ENCODE results near the gene IL12B.

The IL12B gene

DNA sequence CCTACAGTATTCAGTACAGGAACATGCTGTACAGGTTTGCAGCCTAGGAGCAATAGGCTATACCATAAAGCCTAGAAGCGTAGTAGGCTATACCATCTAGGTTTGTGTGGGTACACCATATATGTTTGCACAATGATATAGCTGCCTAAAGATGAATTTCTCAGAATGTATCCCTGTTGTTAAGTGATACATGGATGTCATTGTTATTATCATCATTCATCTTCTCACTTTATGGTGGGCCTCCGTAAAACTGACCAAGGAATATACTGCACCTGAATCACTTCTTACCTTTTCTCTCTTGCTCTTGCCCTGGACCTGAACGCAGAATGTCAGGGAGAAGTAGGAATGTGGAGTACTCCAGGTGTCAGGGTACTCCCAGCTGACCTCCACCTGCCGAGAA lies 11.8 kb downstream of the IL12B start:
- H3K36me3 ChIP-seq (replicated peaks), result no peaks in the 10 kb centered on the region
- no peak overlapping the region for H3K27ac ChIP-seq
- TF ChIP-seq, protein P1, sequence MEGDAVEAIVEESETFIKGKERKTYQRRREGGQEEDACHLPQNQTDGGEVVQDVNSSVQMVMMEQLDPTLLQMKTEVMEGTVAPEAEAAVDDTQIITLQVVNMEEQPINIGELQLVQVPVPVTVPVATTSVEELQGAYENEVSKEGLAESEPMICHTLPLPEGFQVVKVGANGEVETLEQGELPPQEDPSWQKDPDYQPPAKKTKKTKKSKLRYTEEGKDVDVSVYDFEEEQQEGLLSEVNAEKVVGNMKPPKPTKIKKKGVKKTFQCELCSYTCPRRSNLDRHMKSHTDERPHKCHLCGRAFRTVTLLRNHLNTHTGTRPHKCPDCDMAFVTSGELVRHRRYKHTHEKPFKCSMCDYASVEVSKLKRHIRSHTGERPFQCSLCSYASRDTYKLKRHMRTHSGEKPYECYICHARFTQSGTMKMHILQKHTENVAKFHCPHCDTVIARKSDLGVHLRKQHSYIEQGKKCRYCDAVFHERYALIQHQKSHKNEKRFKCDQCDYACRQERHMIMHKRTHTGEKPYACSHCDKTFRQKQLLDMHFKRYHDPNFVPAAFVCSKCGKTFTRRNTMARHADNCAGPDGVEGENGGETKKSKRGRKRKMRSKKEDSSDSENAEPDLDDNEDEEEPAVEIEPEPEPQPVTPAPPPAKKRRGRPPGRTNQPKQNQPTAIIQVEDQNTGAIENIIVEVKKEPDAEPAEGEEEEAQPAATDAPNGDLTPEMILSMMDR (IDR thresholded peaks at IDR 0.05; ENCODE audit: low read depth, low read length, missing control alignments), result no peak
- no peak for DNase-seq
- in situ Hi-C loops (cut with HindIII; ENCODE audit: low pct_ligation_motif_present, low sequenced_read_pairs), result no loop called here
- H3K4me3 ChIP-seq (ENCODE audit: low read depth, low read length), result no peak overlapping the region
- H3K27me3 ChIP-seq (replicated peaks), result no peaks in the 10 kb centered on the region

DNA sequence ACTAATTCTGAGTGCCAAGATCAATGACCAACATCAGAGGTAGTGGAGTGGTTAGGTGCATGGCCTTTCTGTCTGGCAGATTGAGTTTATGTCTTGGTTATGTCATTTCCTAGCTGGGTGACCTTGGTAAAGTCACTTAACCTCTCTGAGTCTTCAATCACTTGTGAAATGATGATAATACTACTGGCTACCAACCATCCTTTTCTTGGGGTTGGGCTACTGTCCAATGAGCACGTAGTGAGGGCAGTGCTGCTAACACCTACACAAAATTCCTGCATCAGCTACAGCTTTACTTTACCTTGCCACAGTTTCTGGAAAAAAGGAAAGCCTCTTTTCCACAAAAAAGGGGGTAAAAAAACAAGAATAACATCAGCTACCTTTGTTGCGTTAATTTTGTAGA lies 12.4 kb downstream of the IL12B start:
- no peaks in the 10 kb centered on the region for H3K27me3 ChIP-seq (replicated peaks)
- no peaks in the 10 kb centered on the region for H3K36me3 ChIP-seq (replicated peaks)
- no peak overlapping the region for H3K27ac ChIP-seq
- H3K4me3 ChIP-seq (ENCODE audit: low read depth, low read length), result no peak overlapping the region
- in situ Hi-C loops (cut with HindIII; ENCODE audit: low pct_ligation_motif_present, low sequenced_read_pairs), result no loop called here
- TF ChIP-seq, protein P1 (IDR thresholded peaks at IDR 0.05; ENCODE audit: low read depth, low read length, missing control alignments), result no peak
- no peak for DNase-seq

DNA sequence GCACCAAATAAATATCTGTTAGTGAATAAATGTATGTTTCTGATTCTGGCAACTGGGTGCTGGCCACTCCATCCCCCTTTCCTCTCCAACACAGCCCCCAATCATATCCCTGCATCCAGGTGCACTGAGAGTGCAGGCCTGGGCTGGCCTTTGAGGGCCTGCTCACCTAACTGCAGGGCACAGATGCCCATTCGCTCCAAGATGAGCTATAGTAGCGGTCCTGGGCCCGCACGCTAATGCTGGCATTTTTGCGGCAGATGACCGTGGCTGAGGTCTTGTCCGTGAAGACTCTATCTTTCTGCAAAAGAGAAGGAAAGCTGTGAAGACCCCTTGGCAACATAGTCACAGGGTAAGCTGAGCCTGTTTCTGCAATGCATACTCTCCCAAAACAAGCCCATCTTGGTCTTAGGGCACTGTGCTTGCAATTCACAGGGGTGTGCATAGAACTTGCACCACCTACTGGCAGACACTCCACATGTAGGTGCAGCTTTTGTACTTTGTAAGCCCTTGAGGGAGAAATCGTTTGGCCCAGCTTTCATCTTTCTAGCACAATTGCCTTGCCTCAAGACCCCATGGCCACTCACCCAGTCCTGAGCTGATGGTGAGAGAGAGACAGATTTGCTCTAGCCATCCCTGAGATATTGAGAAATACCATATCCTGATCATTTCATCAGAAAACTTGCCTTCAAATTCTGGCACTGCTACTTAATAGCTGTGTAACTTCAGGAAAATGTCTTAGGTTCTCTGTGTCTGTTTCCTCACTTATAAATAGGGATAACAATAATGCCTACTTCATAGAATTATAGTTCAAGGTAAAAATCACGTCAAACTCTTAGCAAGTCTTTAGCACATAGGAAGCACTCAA lies 13.5 kb downstream of the IL12B start:
- no peaks in the 10 kb centered on the region for H3K36me3 ChIP-seq (replicated peaks)
- peak; percentile 55 for DNase-seq
- H3K4me3 ChIP-seq (ENCODE audit: low read depth, low read length), result no peak overlapping the region
- no peak overlapping the region for H3K27ac ChIP-seq
- no peaks in the 10 kb centered on the region for H3K27me3 ChIP-seq (replicated peaks)
- TF ChIP-seq, protein P1 (IDR thresholded peaks at IDR 0.05; ENCODE audit: low read depth, low read length, missing control alignments), result peak; percentile 91
- in situ Hi-C loops (cut with HindIII; ENCODE audit: low pct_ligation_motif_present, low sequenced_read_pairs), result no loop called here

DNA sequence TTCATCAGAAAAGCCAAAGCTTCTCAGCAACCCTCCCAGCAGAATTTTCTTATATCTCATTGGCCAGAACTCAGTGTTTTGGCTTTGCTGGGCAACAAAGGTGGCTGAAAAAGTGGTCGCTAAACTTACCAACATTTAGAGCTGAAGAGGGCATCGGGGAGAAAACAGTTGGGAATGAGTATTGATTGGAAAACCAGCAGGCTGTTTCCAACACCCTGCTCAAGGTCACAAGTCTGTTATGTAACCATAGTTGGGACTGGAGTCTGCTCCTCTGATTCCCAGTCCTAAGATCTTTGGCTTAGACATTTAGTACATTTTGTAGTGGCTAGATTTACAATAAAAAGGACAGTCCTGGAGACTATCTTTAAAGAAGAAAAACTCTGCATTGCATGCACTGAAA lies 17.1 kb downstream of the IL12B start:
- Histone ChIP-seq H3K27ac (no peak overlapping the region), H3K4me3 (ENCODE audit: low read depth, low read length) (no peak overlapping the region), H3K36me3 (replicated peaks) (no peaks in the 10 kb centered on the region), H3K27me3 (replicated peaks) (no peaks in the 10 kb centered on the region)
- no peak for DNase-seq
- in situ Hi-C loops (cut with HindIII; ENCODE audit: low pct_ligation_motif_present, low sequenced_read_pairs), result no loop called here
- TF ChIP-seq, protein P1 (IDR thresholded peaks at IDR 0.05; ENCODE audit: low read depth, low read length, missing control alignments), result no peak

DNA sequence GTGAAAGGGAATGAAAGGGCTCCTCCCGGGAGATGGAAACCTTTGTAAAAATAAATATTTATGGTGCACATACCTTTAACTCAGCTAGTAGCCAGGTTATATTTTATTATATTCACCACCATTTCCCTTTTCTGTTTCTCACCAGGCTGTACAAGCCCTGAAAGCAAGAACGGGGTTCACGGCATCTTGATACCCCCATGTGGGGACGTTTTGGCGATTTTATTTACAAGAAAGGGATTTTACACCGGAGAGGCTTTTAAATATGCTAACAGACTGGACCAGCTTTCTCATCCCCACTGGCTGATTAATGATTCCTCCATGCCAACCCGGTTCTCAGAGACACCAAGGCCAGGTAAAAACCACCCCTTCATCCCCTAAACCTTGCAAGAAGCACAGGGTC lies 19.2 kb downstream of the IL12B start:
- no peak for DNase-seq
- Histone ChIP-seq H3K27me3 (replicated peaks) (no peaks in the 10 kb centered on the region), H3K36me3 (replicated peaks) (no peaks in the 10 kb centered on the region), H3K27ac (no peak overlapping the region), H3K4me3 (ENCODE audit: low read depth, low read length) (no peak overlapping the region)
- TF ChIP-seq, protein P1 (IDR thresholded peaks at IDR 0.05; ENCODE audit: low read depth, low read length, missing control alignments), result no peak
- in situ Hi-C loops (cut with HindIII; ENCODE audit: low pct_ligation_motif_present, low sequenced_read_pairs), result no loop called here

DNA sequence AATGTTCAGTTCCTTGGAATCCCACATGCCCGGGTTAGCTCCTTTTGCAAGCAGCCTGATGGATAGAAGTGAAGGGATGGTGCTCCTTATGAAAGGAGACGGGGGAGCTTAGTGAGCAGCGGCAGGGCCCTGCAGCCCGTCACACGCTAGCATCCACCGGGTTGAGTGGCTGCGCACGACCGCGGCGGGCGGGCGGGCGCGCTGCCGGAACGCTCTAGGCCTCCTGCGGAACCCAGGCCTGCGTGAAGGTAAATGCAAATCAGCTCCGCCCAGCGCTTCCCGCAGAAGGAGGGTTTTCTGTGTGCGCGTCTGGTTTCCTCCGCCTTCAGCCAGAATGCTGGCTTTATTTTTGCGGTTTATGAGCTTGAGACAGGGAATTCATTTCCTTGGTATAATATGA lies 19.8 kb downstream of the IL12B start:
- H3K36me3 ChIP-seq (replicated peaks), result no peaks in the 10 kb centered on the region
- H3K27me3 ChIP-seq (replicated peaks), result no peaks in the 10 kb centered on the region
- no peak overlapping the region for H3K27ac ChIP-seq
- DNase-seq, result peak; percentile 13
- TF ChIP-seq, protein P1 (IDR thresholded peaks at IDR 0.05; ENCODE audit: low read depth, low read length, missing control alignments), result no peak
- H3K4me3 ChIP-seq (ENCODE audit: low read depth, low read length), result peak overlapping the region; percentile 34
- in situ Hi-C loops (cut with HindIII; ENCODE audit: low pct_ligation_motif_present, low sequenced_read_pairs), result no loop called here
